ENCODE results near the gene UIMC1.

The UIMC1 gene

DNA sequence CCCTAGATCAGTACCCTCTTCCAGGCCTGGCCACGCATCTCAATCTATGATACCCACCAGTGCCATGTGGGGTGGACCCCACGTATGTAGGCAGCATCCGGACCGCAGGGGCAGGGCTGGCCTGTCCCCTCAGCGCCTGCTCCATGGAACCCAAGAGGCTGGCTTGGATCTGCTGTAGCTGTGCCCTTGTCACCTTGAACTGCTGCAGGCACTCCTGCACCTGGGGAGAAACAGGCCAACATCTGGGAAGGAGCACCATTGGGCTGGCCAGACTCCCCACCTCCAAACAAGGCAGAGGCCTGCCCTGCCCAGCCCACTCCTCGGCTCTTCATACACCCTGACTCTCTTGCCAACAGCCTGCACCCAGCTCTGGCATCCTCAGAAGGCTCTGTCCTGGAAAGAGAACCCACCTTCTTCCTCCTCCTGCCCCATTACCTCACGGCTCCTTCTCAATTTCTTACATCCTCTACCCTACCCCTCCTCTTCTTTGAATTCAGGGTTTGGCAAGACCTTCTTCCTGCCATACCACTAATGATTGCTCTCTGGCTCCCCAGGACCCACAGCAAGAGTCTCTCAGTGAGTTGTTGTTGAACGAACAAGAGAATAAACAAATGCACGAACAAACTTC lies 115.1 kb downstream of the UIMC1 start:
- no peak overlapping the region for H3K4me3 ChIP-seq (ENCODE audit: low read length)
- no peak for DNase-seq (ENCODE audit: low read depth)
- TF ChIP-seq CTCF (conservative IDR thresholded peaks at IDR 0.05; ENCODE audit: low read depth, low read length), result no peak

- TF ChIP-seq CTCF (conservative IDR thresholded peaks at IDR 0.05; ENCODE audit: low read depth, low read length), result no peak
- DNase-seq (ENCODE audit: low read depth), result no peak
- no peak overlapping the region for H3K4me3 ChIP-seq (ENCODE audit: low read length)
Measured at GRCh38 chr5:176890455-176891330, 115.9 kb downstream of the UIMC1 start.

GRCh38 chr5:176889321-176890280 lies 117.0 kb downstream of the UIMC1 start:
- H3K4me3 ChIP-seq (ENCODE audit: low read length), result no peak overlapping the region
- no peak for TF ChIP-seq CTCF (conservative IDR thresholded peaks at IDR 0.05; ENCODE audit: low read depth, low read length)
- no peak for DNase-seq (ENCODE audit: low read depth)

GRCh38 chr5:176888865-176889165 lies 117.8 kb downstream of the UIMC1 start:
- H3K4me3 ChIP-seq (ENCODE audit: low read length), result no peak overlapping the region
- DNase-seq (ENCODE audit: low read depth), result no peak
- TF ChIP-seq CTCF (conservative IDR thresholded peaks at IDR 0.05; ENCODE audit: low read depth, low read length), result no peak

DNA sequence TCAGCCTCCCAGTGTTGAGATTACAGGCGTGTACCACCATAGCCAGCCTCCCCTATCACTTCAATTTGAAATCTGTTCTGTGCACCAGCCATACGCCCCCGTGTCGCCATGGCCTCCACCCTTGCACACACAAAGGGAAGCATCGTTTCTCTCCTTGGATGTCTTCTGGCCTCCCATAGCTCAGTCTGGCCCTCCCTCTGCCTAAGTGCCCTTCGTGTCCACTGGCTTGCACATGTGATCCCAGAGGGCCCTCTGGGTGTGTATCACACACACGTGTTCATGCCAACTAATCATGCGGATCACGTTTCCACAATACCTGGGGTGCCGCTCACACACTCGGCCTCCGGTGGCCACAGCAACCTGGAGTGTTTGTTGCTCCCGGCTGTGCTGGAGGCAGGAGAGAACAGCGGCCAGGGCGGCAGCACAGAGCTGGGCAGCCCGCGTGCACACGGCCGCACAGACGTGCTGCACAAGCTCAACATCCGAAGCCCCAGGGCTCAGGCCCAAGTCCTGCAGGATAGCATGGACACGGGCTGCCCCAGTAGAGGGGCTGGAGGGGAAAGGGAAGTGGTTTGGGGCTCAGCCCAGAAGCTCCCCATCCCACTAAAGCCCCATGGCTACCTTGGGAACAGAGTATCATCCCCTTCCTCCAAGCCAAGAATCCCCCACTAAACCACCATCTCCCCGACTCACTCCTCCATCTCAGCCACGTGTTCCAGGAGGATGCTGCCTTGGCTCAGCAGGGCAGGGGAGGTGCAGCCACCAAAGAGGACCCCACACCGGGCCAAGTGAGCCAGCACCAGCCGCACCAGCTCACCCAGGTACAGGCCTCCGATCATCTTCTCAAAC lies 118.3 kb downstream of the UIMC1 start:
- TF ChIP-seq CTCF (conservative IDR thresholded peaks at IDR 0.05; ENCODE audit: low read depth, low read length), result no peak
- no peak for DNase-seq (ENCODE audit: low read depth)

GRCh38 chr5:176887252-176887849 lies 119.2 kb downstream of the UIMC1 start:
- H3K4me3 ChIP-seq (ENCODE audit: low read length), result no peak overlapping the region
- no peak for DNase-seq (ENCODE audit: low read depth)
- TF ChIP-seq CTCF (conservative IDR thresholded peaks at IDR 0.05; ENCODE audit: low read depth, low read length), result no peak

More for the DNA sequence above, 118.3 kb downstream of the UIMC1 start:
- H3K4me3 ChIP-seq (ENCODE audit: low read length), result no peak overlapping the region

Measured in retinal pigment epithelial cell (primary cell).